ENCODE results near the gene ARHGAP44. TPM values are rescaled to one million over a fixed set of nuclear protein-coding genes. Genes with fewer than 3 reads are reported as not detected.

The ARHGAP44 gene
- total and polyA plus RNA-seq, 2 of the 8 experiments (the other 6 are each of a cell fraction or from before 2014, with no cell fraction given), result 6.2 to 22.2 TPM

DNA sequence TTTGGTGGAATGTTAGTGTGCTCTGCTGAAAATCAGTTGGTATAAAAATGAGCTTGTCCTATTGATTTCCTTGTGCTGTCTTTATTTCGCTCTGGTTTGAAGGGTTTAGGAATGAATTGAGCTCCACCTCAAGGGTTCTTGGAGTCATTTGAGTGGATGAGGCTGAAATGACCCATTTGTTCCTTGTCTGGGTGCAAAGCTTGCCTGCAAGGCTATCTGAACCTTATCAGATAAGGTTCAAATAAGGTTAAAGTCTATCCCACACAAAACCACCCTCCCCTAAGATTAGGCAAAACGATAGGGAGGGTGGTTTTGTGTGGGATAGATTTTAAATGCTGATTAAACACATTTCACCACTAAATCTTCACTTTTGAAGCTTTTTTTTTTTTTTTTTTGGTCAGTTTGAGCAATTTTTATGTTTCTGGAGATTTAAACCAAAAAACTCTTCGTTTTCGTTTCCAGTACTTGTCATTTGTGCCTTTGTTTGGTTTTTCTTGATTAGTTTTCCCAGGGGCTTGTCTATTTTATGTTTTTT, 62.7 kb downstream of the ARHGAP44 start:
- H2BK120ac ChIP-seq (replicated peaks; ENCODE audit: low read depth, low read length), result no peak overlapping the region
- POLR2A ChIA-PET (ENCODE audit: partially characterized antibody), result no interaction called here
- no peaks in the 10 kb centered on the region for H3K23me2 ChIP-seq (ENCODE audit: low read depth, low read length)
- H3K4me2 ChIP-seq (ENCODE audit: insufficient read depth in 1 of 2, low read depth in 2 of 2, low read length in 2 of 2), result no peak overlapping the region
- H3K23ac ChIP-seq (ENCODE audit: insufficient read length), result no peak overlapping the region
- DNase-seq (ENCODE audit: low read depth in 1 of 2, low spot score in 2 of 2) (no peak), FAIRE-seq (no peak)
- WGBS, 2 experiments (ENCODE audit: extremely low coverage in 1 of 2, insufficient coverage in 1 of 2, insufficient read length in 1 of 2, insufficient replicate concordance in 2 of 2, low coverage in 1 of 2, low lambda C conversion rate in 2 of 2, missing lambda C conversion rate in 1 of 2), result 96% methylated on average over 4 of the region's 4 CpGs; no CpG with 5 or more reads in 1 of the 2 experiments
- H3K14ac ChIP-seq (ENCODE audit: insufficient read length), result no peak overlapping the region
- no peak overlapping the region for H2AK5ac ChIP-seq (ENCODE audit: low read depth, low read length)
- H3K9me3 ChIP-seq (ENCODE audit: insufficient read depth in 2 of 2, low read depth in 1 of 2, low read length in 1 of 2), result no peaks in the 10 kb centered on the region
- no peak overlapping the region for H2BK5ac ChIP-seq (ENCODE audit: low read depth, low read length)
- H4K5ac ChIP-seq (ENCODE audit: insufficient read length, low read depth, low read length), result no peak overlapping the region
- H2BK20ac ChIP-seq (ENCODE audit: low read length), result no peak overlapping the region
- H3K27ac ChIP-seq (ENCODE audit: low read depth, low read length), result no peak overlapping the region
- no peaks in the 10 kb centered on the region for H3K36me3 ChIP-seq (ENCODE audit: control insufficient read depth in 2 of 4, insufficient read depth in 4 of 4, low read length in 3 of 4)
- no peak overlapping the region for H2BK15ac ChIP-seq (ENCODE audit: low read length)
- H3K4me3 ChIP-seq (ENCODE audit: extremely low read depth in 1 of 4, insufficient read depth in 2 of 4, low read depth in 3 of 4, low read length in 4 of 4), result no peak overlapping the region
- no peak overlapping the region for H3K56ac ChIP-seq (replicated peaks; ENCODE audit: insufficient read length, low read depth, low read length)
- no peaks in the 10 kb centered on the region for H3K4me1 ChIP-seq (replicated peaks in 1 of 4; ENCODE audit: control insufficient read depth in 3 of 4, insufficient read depth in 4 of 4, low read length in 3 of 4)
- no peak overlapping the region for H4K91ac ChIP-seq (replicated peaks; ENCODE audit: insufficient read length, low read length)
- CTCF ChIA-PET (ENCODE audit: partially characterized antibody), result interaction anchor here (0.6 kb wide), 1 partner anchor 1289 kb away, joined by 6 read pairs; no protein-coding TSS in a partner anchor
- H4K8ac ChIP-seq (ENCODE audit: extremely low read depth, insufficient read depth, low read length), result no peak overlapping the region
- peaks cover 0 to 5% of the 10 kb centered on the region in 2 experiments; a peak in 1 of 4 replicates for H3K79me2 ChIP-seq (ENCODE audit: control insufficient read depth in 1 of 2, insufficient read depth in 2 of 2, low read length in 2 of 2)
- no peak overlapping the region for H2BK12ac ChIP-seq (ENCODE audit: low read depth, low read length)
- no peak overlapping the region for H2AFZ ChIP-seq (ENCODE audit: low read length)
- H3K27me3 ChIP-seq (replicated peaks in 1 of 4; ENCODE audit: control insufficient read depth in 3 of 4, extremely low read depth in 1 of 4, insufficient read depth in 3 of 4, low read length in 3 of 4), result no peaks in the 10 kb centered on the region
- no peak overlapping the region for H3K18ac ChIP-seq (ENCODE audit: extremely low read depth, low read length)
- H4K20me1 ChIP-seq (replicated peaks in 1 of 2; ENCODE audit: control insufficient read depth in 1 of 2, insufficient read depth in 2 of 2, low read length in 2 of 2), result no peaks in the 10 kb centered on the region
- H3K79me1 ChIP-seq (ENCODE audit: low read depth, low read length), result peaks cover 8% of the 10 kb centered on the region
- no peak overlapping the region for H3K4ac ChIP-seq (replicated peaks; ENCODE audit: insufficient read length, low read depth, low read length)
- H3K9ac ChIP-seq (replicated peaks in 1 of 4; ENCODE audit: extremely low read depth in 1 of 4, low read depth in 3 of 4, low read length in 3 of 4), result no peak overlapping the region
- TF ChIP-seq SP1 (IDR thresholded peaks at IDR 0.05; ENCODE audit: low read depth, low read length) (no peak), CTBP2 (IDR thresholded peaks at IDR 0.05; ENCODE audit: borderline replicate concordance, insufficient read depth, insufficient read length, low read length) (no peak), FOSL1 (IDR thresholded peaks at IDR 0.05; ENCODE audit: insufficient read depth, low read depth, low read length) (no peak), NRF1 (IDR thresholded peaks at IDR 0.05; ENCODE audit: low read depth, low read length) (no peak), SAP30 (IDR thresholded peaks at IDR 0.05; ENCODE audit: insufficient read depth, insufficient replicate concordance, low read length) (no peak), EZH2 (IDR thresholded peaks at IDR 0.05; ENCODE audit: low read depth, low read length, severe bottlenecking) (no peak), TEAD4 (IDR thresholded peaks at IDR 0.05; ENCODE audit: low read depth, low read length) (no peak), CBX8 (IDR thresholded peaks at IDR 0.05; ENCODE audit: borderline replicate concordance, low read depth, low read length) (no peak), JUN (IDR thresholded peaks at IDR 0.05; ENCODE audit: low read depth, low read length) (no peak)

All from H1 (cell line).